SU-DHL-6 (cell line): Measurements from ENCODE around the gene ZNF792.

ENCODE experiments used
- EZH2phosphoT487 ChIP-seq: fragments of 200-600 bp; sonication (generic), shearing (Covaris generic); conservative IDR thresholded peaks from 2 replicates; pipeline ENCODE4 v1.6.1; 2018; ENCODE audit warnings: mild to moderate bottlenecking, antibody characterized with exemption, low read length, moderate library complexity, mixed read lengths
- TF ChIP-seq, protein P1 (sequence below): fragments of 200-600 bp; sonication (generic); IDR thresholded peaks from one replicate; pipeline ENCODE4 v1.5.1; 2017; ENCODE audit warnings: antibody characterized with exemption, mild to moderate bottlenecking, low read length, moderate library complexity; ENCODE audit not compliant: insufficient read depth, poor library complexity, severe bottlenecking

DNA sequence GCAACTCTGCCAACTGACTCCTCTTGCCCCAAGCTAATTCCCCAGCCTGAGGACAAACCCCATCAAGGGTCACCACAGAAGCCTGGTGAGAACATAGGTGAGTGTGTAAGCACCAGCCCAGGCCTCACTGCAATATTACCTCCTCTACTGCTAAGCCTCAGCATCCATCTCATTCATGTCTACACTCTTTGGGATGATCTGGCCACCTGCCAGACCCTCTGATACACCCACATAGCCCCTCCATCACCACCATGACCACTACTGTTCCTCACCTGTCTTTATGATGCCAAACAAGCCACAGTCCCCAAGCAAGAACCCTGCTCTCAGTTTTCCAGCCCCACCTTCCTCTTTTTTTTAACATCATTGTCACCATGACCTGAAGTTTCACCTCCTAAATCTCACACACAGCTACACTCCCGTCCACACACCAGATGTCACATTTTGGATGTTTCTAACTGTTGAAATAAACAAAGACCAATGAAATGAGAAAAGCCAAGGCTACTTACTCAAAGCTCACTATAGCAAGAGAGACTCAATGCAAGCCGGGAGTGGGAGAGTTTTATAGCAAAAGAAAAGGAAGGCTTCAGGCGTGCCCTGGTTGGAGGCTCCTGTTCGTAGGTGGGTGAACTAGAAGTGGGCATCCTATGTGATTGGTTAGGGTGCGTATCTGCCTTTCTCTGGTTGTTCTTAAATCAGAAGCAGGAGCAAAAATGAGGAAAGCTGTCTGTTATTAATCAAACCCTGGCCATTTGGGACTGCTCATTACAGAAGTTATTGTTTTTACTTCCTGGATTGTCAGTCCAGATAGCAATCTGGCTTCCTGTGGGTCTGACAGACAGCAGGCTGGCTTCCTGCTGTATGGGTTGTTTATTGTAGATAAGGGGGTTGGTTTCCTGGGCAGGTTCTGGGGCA, 2.0 kb downstream of the ZNF792 start:
- TF ChIP-seq, protein P1, sequence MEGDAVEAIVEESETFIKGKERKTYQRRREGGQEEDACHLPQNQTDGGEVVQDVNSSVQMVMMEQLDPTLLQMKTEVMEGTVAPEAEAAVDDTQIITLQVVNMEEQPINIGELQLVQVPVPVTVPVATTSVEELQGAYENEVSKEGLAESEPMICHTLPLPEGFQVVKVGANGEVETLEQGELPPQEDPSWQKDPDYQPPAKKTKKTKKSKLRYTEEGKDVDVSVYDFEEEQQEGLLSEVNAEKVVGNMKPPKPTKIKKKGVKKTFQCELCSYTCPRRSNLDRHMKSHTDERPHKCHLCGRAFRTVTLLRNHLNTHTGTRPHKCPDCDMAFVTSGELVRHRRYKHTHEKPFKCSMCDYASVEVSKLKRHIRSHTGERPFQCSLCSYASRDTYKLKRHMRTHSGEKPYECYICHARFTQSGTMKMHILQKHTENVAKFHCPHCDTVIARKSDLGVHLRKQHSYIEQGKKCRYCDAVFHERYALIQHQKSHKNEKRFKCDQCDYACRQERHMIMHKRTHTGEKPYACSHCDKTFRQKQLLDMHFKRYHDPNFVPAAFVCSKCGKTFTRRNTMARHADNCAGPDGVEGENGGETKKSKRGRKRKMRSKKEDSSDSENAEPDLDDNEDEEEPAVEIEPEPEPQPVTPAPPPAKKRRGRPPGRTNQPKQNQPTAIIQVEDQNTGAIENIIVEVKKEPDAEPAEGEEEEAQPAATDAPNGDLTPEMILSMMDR: no peak
- TF ChIP-seq EZH2phosphoT487: no peak
